Progenitor cell of endocrine pancreas (in vitro differentiated cells): ENCODE results near the gene ADGRG3. TPM values are rescaled to one million over a fixed set of nuclear protein-coding genes. Genes with fewer than 3 reads are reported as not detected.
"Not testable (repeated sequence)": the region's sequence is repeated elsewhere in the genome, so short reads cannot be mapped to it uniquely, and the experiment has no call there.

Experiments
- DNase-seq: peaks from one replicate; pipeline ENCODE4 v3.0.0; 2021; ENCODE audit warnings: low spot score; ENCODE audit not compliant: unreplicated experiment
- H3K27ac Mint-ChIP-seq: 2 replicates; pipeline ENCODE4 v1.8.0; 2021; ENCODE audit warnings: mild to moderate bottlenecking, moderate library complexity, mixed read lengths
- H3K27me3 Mint-ChIP-seq: 2 replicates; pipeline ENCODE4 v1.8.0; 2021; ENCODE audit warnings: mixed read lengths
- H3K36me3 Mint-ChIP-seq: 2 replicates; pipeline ENCODE4 v1.8.0; 2022; ENCODE audit warnings: mixed read lengths; ENCODE audit not compliant: insufficient read depth
- H3K4me1 Mint-ChIP-seq: 2 replicates; pipeline ENCODE4 v1.8.0; 2021; ENCODE audit warnings: low read depth, mixed read lengths
- H3K4me3 Mint-ChIP-seq: 2 replicates; pipeline ENCODE4 v1.8.0; 2021; ENCODE audit warnings: low read depth, mild to moderate bottlenecking, moderate library complexity, mixed read lengths
- H3K9me3 Mint-ChIP-seq: 2 replicates; pipeline ENCODE4 v1.8.0; 2021; ENCODE audit warnings: low read depth, mixed read lengths
- total RNA-seq: library from RNA; stranded (reverse); gene quantifications from 2 replicates; pipeline ENCODE4 v1.2.1, GENCODE V29; 2021
- TF ChIP-seq, protein P1 (sequence below): fragments of 200-600 bp; sonication (generic); IDR thresholded peaks from one replicate; pipeline ENCODE4 v1.5.0; 2021; ENCODE audit warnings: antibody characterized with exemption, mild to moderate bottlenecking; ENCODE audit not compliant: unreplicated experiment

Gene ADGRG3
- total RNA-seq, 1 donor from 2014 or later = not detected

DNA sequence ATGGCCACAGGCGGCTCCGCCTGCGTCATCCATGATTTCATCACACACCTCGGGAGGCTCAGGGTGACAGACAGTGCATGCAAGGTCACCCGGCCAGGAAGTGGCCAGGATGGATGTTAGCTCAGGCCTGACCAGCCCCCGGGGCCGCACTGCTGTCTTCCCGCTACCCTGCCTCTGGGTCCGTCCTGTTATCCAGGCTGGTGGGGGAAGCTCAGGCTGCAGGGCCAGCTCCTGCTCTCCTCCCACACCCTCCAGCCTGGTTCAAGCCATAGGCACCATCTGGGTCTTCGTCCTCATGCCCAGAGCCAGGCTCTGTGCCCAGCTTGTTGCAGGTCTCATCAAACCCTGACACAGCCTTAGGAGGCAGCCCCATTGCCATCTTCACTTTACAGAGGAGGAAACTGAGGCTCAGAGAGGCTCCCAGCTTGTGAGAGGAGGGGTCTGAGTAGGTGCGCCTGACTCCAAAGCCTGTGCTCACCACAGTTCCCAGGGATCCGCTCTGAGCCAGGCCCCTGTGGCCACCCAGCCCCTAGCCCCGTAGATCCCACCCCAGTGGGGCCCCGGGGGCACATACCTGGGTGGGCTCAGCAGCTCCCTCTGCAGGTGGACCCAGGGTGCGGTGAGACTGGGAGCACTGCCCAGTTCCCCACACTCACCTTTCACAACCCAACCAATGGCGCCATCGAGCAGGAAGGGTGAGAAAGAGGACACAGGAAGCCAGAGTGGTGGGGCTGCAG lies 412 bp upstream of the ADGRG3 start:
- no peak overlapping the region for H3K4me3 Mint-ChIP-seq
- TF ChIP-seq, protein P1, sequence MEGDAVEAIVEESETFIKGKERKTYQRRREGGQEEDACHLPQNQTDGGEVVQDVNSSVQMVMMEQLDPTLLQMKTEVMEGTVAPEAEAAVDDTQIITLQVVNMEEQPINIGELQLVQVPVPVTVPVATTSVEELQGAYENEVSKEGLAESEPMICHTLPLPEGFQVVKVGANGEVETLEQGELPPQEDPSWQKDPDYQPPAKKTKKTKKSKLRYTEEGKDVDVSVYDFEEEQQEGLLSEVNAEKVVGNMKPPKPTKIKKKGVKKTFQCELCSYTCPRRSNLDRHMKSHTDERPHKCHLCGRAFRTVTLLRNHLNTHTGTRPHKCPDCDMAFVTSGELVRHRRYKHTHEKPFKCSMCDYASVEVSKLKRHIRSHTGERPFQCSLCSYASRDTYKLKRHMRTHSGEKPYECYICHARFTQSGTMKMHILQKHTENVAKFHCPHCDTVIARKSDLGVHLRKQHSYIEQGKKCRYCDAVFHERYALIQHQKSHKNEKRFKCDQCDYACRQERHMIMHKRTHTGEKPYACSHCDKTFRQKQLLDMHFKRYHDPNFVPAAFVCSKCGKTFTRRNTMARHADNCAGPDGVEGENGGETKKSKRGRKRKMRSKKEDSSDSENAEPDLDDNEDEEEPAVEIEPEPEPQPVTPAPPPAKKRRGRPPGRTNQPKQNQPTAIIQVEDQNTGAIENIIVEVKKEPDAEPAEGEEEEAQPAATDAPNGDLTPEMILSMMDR = no peak
- peaks cover 3% of the 10 kb centered on the region for H3K4me1 Mint-ChIP-seq
- no peak overlapping the region for H3K27ac Mint-ChIP-seq
- no peaks in the 10 kb centered on the region for H3K27me3 Mint-ChIP-seq
- no peaks in the 10 kb centered on the region for H3K36me3 Mint-ChIP-seq
- no peaks in the 10 kb centered on the region for H3K9me3 Mint-ChIP-seq
- no peak for DNase-seq

DNA sequence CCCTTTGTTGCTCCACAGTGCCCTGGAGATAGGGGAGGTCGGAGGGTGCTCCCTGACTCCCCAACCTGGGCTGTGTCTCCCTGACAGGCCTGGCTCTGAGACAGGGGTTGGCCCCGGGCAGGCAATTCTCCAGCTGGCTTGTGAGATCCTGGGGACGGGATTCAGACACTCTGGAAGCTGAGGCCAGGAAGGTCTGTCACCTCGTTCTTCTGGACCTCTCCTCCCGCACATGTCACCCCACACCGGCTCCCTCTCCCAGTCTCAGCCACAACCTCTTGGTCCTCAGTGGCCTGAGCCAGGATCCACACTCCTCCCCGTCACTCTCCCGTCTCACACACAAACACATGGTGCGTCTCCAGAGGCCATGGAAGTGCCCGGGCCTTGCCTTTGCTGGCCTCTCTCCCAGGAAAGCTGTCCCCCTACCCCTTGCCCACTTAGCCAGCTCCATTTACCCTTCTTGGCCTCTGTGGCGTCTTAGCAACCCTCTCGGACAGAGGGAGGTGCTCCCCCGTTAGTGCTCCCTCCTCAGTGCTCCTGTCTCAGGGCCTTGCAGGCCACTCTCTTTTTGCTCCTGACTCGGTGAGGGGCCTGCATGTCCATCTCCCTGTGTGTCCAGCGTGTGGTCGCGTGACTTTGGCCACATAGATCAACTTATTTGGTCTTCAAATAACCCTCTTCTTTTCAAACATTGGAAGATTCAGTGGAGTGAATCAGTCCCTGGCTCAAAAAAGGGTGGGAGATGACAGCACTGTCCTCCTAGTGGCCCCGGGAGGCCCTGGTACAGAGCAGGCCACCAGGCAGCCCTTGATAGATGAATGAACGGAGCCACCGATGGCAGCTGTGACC lies 747 bp downstream of the ADGRG3 start:
- DNase-seq = no peak
- TF ChIP-seq, protein P1 = no peak
- Mint-ChIP-seq H3K4me3 (no peak overlapping the region), H3K4me1 (peaks cover 3% of the 10 kb centered on the region), H3K27ac (no peak overlapping the region), H3K36me3 (no peaks in the 10 kb centered on the region), H3K9me3 (no peaks in the 10 kb centered on the region), H3K27me3 (peaks cover 5% of the 10 kb centered on the region)

DNA sequence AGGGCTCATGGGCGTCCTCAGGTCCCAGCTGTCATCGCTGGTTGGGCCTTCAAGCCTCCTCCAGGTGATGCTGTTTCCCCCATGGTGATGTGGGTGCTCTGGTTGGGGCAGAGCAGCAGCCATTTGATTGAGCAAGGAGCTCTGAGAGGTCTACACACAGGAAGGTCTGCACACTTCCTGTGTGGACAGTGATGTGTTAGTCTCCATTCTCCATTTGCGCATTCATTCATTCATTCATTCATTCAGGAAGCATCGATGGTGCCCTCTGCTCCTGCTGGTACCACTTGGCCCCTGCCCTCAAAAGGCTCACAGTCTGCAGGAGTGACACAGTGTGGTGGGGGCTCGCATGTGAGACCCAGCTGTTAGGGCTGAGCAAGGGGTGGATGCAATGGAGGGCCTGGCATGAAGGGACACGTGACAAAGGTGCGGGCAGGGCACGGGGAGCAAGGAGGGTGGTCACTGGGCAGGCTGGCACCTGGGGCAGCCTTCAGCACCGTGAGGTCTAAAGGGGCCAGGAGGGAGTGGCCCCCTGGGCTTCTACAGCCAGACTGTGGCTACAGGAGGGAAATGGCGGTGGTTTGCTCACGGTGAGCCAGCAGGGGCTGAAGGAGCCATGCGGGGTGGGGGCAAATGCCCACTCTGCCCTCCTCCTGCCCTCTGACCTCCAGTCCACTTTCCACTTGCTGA lies 1.5 kb downstream of the ADGRG3 start:
- TF ChIP-seq, protein P1 = no peak
- H3K36me3 Mint-ChIP-seq = no peaks in the 10 kb centered on the region
- peaks cover 7% of the 10 kb centered on the region for H3K27me3 Mint-ChIP-seq
- DNase-seq = no peak
- H3K4me1 Mint-ChIP-seq = peaks cover 3% of the 10 kb centered on the region
- no peak overlapping the region for H3K27ac Mint-ChIP-seq
- H3K4me3 Mint-ChIP-seq = no peak overlapping the region
- no peaks in the 10 kb centered on the region for H3K9me3 Mint-ChIP-seq

DNA sequence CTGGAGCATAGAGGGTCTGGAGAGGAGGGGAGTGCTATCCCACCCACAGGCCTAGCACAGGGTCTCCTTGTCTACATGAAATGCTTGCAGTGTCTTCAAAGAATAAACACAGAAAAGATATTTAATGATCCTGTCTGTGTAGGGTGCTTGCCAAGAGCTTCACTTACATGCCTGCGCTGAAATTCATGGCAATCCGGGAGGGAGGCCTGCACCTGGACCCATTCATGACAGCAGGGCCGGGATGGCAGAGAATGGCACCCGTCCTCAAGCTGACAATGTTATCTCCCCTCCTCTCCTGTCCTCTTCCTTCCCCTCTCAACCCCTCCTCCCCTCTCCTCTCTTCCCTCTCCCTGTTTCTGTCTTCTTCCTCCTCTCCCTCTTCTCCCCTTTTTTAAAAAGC lies 2.1 kb downstream of the ADGRG3 start:
- H3K27me3 Mint-ChIP-seq = peaks cover 7% of the 10 kb centered on the region
- no peak for DNase-seq
- TF ChIP-seq, protein P1 = no peak
- no peak overlapping the region for H3K4me3 Mint-ChIP-seq
- no peak overlapping the region for H3K27ac Mint-ChIP-seq
- no peaks in the 10 kb centered on the region for H3K36me3 Mint-ChIP-seq
- H3K4me1 Mint-ChIP-seq = peaks cover 3% of the 10 kb centered on the region
- no peaks in the 10 kb centered on the region for H3K9me3 Mint-ChIP-seq

DNA sequence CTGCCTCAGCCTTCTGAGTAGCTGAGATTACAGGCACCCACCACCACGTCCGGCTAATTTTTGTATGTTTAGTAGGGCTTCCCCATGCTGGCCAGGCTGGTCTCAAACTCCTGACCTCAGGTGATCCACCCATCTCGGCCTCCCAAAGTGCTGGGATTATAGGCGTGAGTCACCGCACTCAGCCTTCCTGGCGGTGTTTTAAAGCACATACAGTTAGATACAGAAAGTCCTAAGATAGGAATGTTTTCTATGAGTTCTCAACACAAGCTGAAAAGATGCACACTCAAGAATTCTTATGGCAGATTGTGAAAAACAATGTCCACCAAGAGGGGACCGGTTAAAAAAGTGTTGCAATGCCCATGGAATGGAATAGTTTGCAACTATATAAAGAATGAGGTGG lies 3.3 kb downstream of the ADGRG3 start:
- H3K9me3 Mint-ChIP-seq, H3K4me1 Mint-ChIP-seq, H3K4me3 Mint-ChIP-seq, H3K27ac Mint-ChIP-seq, DNase-seq, H3K36me3 Mint-ChIP-seq, H3K27me3 Mint-ChIP-seq: not testable (repeated sequence)
